ENCODE results near the gene SNAPC4. TPM values are rescaled to one million over a fixed set of nuclear protein-coding genes. Genes with fewer than 3 reads are reported as not detected.
A peak's percentile ranks its signal among the peaks of the same experiment; 100 is the strongest.

The SNAPC4 gene
- total and polyA plus RNA-seq, 9 of the 15 experiments (the other 6 are each of a cell fraction or from before 2014, with no cell fraction given), result 0.21 to 21.8 (median 8.8) TPM

DNA sequence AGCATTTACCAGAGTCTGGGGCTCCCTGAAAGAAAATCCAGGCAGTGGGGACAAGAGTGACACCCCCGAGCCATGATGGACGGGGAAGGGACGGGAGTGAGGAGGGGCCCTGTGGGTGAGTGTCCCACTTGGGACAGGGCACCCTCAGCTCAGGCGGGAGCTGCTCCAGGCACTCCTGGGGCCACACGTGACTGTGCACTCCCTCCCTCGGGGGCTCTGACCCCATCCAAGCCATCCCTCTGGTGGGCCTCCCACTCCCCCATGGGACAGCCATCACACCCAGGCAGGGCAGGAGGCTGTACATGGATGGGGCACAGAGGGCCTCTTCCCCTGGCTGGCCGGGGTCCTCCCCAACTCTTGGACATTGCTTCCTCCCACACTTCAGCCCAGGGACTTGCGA, 23.5 kb downstream of the SNAPC4 start:
- Histone ChIP-seq H3K36me3 (ENCODE audit: control insufficient read depth, insufficient read depth, low read length) (peaks cover 82% of the 10 kb centered on the region; the same call in 2 of the 3 replicates), H4K20me1 (replicated peaks; ENCODE audit: control insufficient read depth, insufficient read depth, low read length) (no peaks in the 10 kb centered on the region), H3K4me2 (ENCODE audit: insufficient read depth, low read length) (no peak overlapping the region), H3K9ac (ENCODE audit: insufficient read depth in 1 of 2, low read depth in 2 of 2, low read length in 2 of 2) (no peak overlapping the region), H2AFZ (ENCODE audit: low read depth, low read length) (no peak overlapping the region), H3K4me1 (replicated peaks in 1 of 2; ENCODE audit: control insufficient read depth in 2 of 2, insufficient read depth in 2 of 2, low read length in 2 of 2) (peaks cover 9 to 68% of the 10 kb centered on the region in 2 experiments; a peak in 4 of 5 replicates), H3K27ac (ENCODE audit: extremely low read depth, low read depth, low read length) (no peak overlapping the region), H3K4me3 (no peak overlapping the region), H3K9me1 (ENCODE audit: control insufficient read depth, insufficient read depth, low read length) (no peaks in the 10 kb centered on the region), H3K27me3 (ENCODE audit: control insufficient read depth in 2 of 2, insufficient read depth in 2 of 2, low read length in 2 of 2) (no peaks in the 10 kb centered on the region), H3K79me2 (ENCODE audit: control insufficient read depth, insufficient read depth, low read length) (peaks cover 24% of the 10 kb centered on the region), H3K9me3 (replicated peaks; ENCODE audit: control insufficient read depth, insufficient read depth, low read depth, low read length) (no peaks in the 10 kb centered on the region)
- ATAC-seq (no peak), DNase-seq (ENCODE audit: extremely low read depth in 1 of 4, low spot score in 3 of 4) (no peak), FAIRE-seq (no peak)
- intact Hi-C loops (cut with micrococcal nuclease), result no loop called here
- WGBS (ENCODE audit: insufficient coverage, low coverage, missing lambda C conversion rate), result 81% methylated on average over 8 of the region's 8 CpGs
- no TSS peak for BruUV-seq (replicated peaks)
- TF ChIP-seq ZNF263 (CRISPR knock-in tag; IDR thresholded peaks at IDR 0.05; ENCODE audit: borderline replicate concordance) (no peak), SIRT6 (IDR thresholded peaks at IDR 0.05; ENCODE audit: low read depth, low read length) (no peak), MXI1 (IDR thresholded peaks at IDR 0.05; ENCODE audit: low read depth, low read length) (no peak), POLR2G (IDR thresholded peaks at IDR 0.05; ENCODE audit: low read depth, low read length) (peak; percentile 51)
- TF ChIP-seq, protein P1, sequence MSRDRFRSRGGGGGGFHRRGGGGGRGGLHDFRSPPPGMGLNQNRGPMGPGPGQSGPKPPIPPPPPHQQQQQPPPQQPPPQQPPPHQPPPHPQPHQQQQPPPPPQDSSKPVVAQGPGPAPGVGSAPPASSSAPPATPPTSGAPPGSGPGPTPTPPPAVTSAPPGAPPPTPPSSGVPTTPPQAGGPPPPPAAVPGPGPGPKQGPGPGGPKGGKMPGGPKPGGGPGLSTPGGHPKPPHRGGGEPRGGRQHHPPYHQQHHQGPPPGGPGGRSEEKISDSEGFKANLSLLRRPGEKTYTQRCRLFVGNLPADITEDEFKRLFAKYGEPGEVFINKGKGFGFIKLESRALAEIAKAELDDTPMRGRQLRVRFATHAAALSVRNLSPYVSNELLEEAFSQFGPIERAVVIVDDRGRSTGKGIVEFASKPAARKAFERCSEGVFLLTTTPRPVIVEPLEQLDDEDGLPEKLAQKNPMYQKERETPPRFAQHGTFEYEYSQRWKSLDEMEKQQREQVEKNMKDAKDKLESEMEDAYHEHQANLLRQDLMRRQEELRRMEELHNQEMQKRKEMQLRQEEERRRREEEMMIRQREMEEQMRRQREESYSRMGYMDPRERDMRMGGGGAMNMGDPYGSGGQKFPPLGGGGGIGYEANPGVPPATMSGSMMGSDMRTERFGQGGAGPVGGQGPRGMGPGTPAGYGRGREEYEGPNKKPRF (IDR thresholded peaks at IDR 0.05; ENCODE audit: low read depth, low read length), result no peak
- in situ Hi-C loops (cut with MboI), result no loop called here
- ChIA-PET CTCF (ENCODE audit: low intra/inter-chr PET ratio) (no interaction called here), POLR2A (interaction anchor here (0.7 to 1.9 kb wide), 3 partner anchors 9 to 23 kb away, joined by 3 to 8 read pairs (median 3); no protein-coding TSS in a partner anchor)
